Kidney epithelial cell (primary cell): ENCODE data around the gene RETREG3. TPM values are rescaled to one million over a fixed set of nuclear protein-coding genes. Genes with fewer than 3 reads are reported as not detected.

Experiments
- DNase-seq: peaks from one replicate; pipeline ENCODE4 v3.0.0-alpha.2; 2010; ENCODE audit warnings: low read depth
- H3K27me3 ChIP-seq: 2 replicates; pipeline ENCODE4 v1.6.0; 2011; ENCODE audit warnings: low read length; ENCODE audit not compliant: control insufficient read depth, insufficient read depth
- H3K36me3 ChIP-seq: 2 replicates; pipeline ENCODE4 v1.5.1; 2011; ENCODE audit warnings: low read length; ENCODE audit not compliant: control insufficient read depth, insufficient read depth
- H3K4me3 ChIP-seq: 2 replicates; pipeline ENCODE4 v1.5.1; 2011; ENCODE audit warnings: low read depth, mild to moderate bottlenecking, control low read depth, low read length
- CTCF ChIP-seq: IDR thresholded peaks from 2 replicates; pipeline ENCODE4 v1.5.1; 2011; ENCODE audit warnings: mild to moderate bottlenecking, moderate library complexity, low read length, control low read depth, inconsistent platforms; ENCODE audit not compliant: insufficient read depth, poor library complexity, severe bottlenecking
- total RNA-seq: library from RNA; depleted of rRNA; stranded (reverse); fragments of >200 nt; gene quantifications from 2 replicates; pipeline ENCODE4 v1.2.3, GENCODE V29; 2015

RETREG3 gene
- total RNA-seq, result 64.9 and 68.2 TPM in 2 replicates

GRCh38 chr17:42609182-42609813 lies at the start of gene RETREG3, which contains the start of gene TUBG1:
RETREG3 (minus strand) TSS chr17:42609374; CDS start chr17:42609324, 50 bp downstream.
TUBG1 (plus strand) TSS chr17:42609683; CDS start chr17:42609738, 55 bp downstream.
- Histone ChIP-seq H3K4me3 (peak within 1 kb of the TSS; percentile 97), H3K36me3 (peaks cover 2% of the 10 kb centered on the region), H3K27me3 (no peaks in the 10 kb centered on the region)
- peak; percentile 57 for TF ChIP-seq CTCF
- DNase-seq, result peak; percentile 94

- TF ChIP-seq CTCF, result no peak
- no peaks in the 10 kb centered on the region for H3K27me3 ChIP-seq
- H3K36me3 ChIP-seq, result peaks cover 1% of the 10 kb centered on the region
- H3K4me3 ChIP-seq, result no peak overlapping the region
- DNase-seq, result no peak
Measured at GRCh38 chr17:42657824-42658588, 48.8 kb upstream of the RETREG3 start.

GRCh38 chr17:42655528-42655927 lies 46.4 kb upstream of the RETREG3 start:
- H3K4me3 ChIP-seq, result no peak overlapping the region
- peak; percentile 37 for DNase-seq
- no peaks in the 10 kb centered on the region for H3K36me3 ChIP-seq
- TF ChIP-seq CTCF, result no peak
- H3K27me3 ChIP-seq, result no peaks in the 10 kb centered on the region

GRCh38 chr17:42653179-42654124 lies 44.3 kb upstream of the RETREG3 start:
- H3K27me3 ChIP-seq, result no peaks in the 10 kb centered on the region
- H3K4me3 ChIP-seq, result peak overlapping the region; percentile 13
- TF ChIP-seq CTCF, result no peak
- H3K36me3 ChIP-seq, result no peaks in the 10 kb centered on the region
- DNase-seq, result no peak

- H3K4me3 ChIP-seq, result no peak overlapping the region
- no peak for TF ChIP-seq CTCF
- DNase-seq, result no peak
- H3K36me3 ChIP-seq, result no peaks in the 10 kb centered on the region
- H3K27me3 ChIP-seq, result no peaks in the 10 kb centered on the region
Measured at GRCh38 chr17:42651392-42651791, 42.2 kb upstream of the RETREG3 start.
